Aorta (tissue), 5 donors: ENCODE data around the gene CHN2. TPM values are rescaled to one million over a fixed set of nuclear protein-coding genes. Genes with fewer than 3 reads are reported as not detected.

Source experiments
- ATAC-seq: fragments of 200-7000 bp; cut with Tn5 transposase; one replicate; pipeline ENCODE4 v1.9.1; 2022; ENCODE audit warnings: moderate library complexity; ENCODE audit not compliant: low FRiP score
- DNase-seq, 2 donors: peaks; one replicate each; pipeline ENCODE4 v3.0.0-alpha.2; 2020
- H3K27ac ChIP-seq, 2 donors: one replicate each; pipeline ENCODE4 v1.5.1; 2013; ENCODE audit warnings: low read length in 2 of 2, mild to moderate bottlenecking in 2 of 2, moderate library complexity in 2 of 2, control low read depth in 1 of 2, inconsistent platforms in 1 of 2, low read depth in 1 of 2
- H3K27me3 ChIP-seq, 2 donors: one replicate each; pipeline ENCODE4 v1.6.1; 2013; ENCODE audit warnings: control low read depth in 1 of 2, low read length in 1 of 2, mild to moderate bottlenecking in 1 of 2, moderate library complexity in 1 of 2; ENCODE audit not compliant: insufficient read depth in 2 of 2, control insufficient read depth in 1 of 2
- H3K36me3 ChIP-seq, 2 donors: one replicate each; pipeline ENCODE4 v1.6.1; 2013; ENCODE audit warnings: control low read depth in 1 of 2, low read length in 1 of 2, mild to moderate bottlenecking in 1 of 2; ENCODE audit not compliant: insufficient read depth in 2 of 2, control insufficient read depth in 1 of 2
- H3K4me1 ChIP-seq, 2 donors: one replicate each; pipeline ENCODE4 v1.6.1; 2013; ENCODE audit warnings: low read length in 2 of 2, control low read depth in 1 of 2, mild to moderate bottlenecking in 1 of 2, moderate library complexity in 1 of 2; ENCODE audit not compliant: insufficient read depth in 2 of 2, control insufficient read depth in 1 of 2
- H3K4me3 ChIP-seq, 2 donors: one replicate each; pipeline ENCODE4 v1.5.1; 2013; ENCODE audit warnings: low read length in 2 of 2, control low read depth in 1 of 2, mild to moderate bottlenecking in 1 of 2
- H3K9me3 ChIP-seq: one replicate; pipeline ENCODE4 v1.6.1; 2013; ENCODE audit warnings: mild to moderate bottlenecking, low read length; ENCODE audit not compliant: control insufficient read depth
- WGBS, 2 donors: extraction: QIAGEN DNeasy Blood & Tissue Kit; methylation state at CpG; one replicate each; pipeline ENCODE4 v1.1.7; 2013; 5-methylcytosine and 5-hydroxymethylcytosine counted together
- intact Hi-C, 2 donors: fragments of 100-400 bp; cut with DNase I; formaldehyde crosslinking; loops; one replicate each; pipeline versions ENCODE4 v1.14.2 to v1.15.0; 2022
- polyA plus RNA-seq, 2 donors: library from polyadenylated mRNA; stranded (reverse); fragments of 200-250 nt; gene quantifications; one replicate each; pipeline ENCODE4 v1.2.3, GENCODE V29; 2013
- total RNA-seq, 2 donors: library from RNA; stranded (reverse); fragmentation: NEBNext Ultra II Directional; extraction: Animal tissue kit (Norgen Biotek cat#: 25700); gene quantifications; one replicate each; pipeline ENCODE4 v1.2.1, GENCODE V29; 2021
- donor health status: healthy with polysubstance abuse.
- donor health status: Bipolar disorder and iron deficiency.
- donor health status: DM: no; HTN: no; CAD: no.
- donor health status: DM: no; HTN: no; CAD: no.
- donor health status: DM: yes; HTN: yes; CAD: no.

CHN2 gene
- total and polyA plus RNA-seq, 4 donors = 0.61 to 23.2 (median 14.8) TPM

DNA sequence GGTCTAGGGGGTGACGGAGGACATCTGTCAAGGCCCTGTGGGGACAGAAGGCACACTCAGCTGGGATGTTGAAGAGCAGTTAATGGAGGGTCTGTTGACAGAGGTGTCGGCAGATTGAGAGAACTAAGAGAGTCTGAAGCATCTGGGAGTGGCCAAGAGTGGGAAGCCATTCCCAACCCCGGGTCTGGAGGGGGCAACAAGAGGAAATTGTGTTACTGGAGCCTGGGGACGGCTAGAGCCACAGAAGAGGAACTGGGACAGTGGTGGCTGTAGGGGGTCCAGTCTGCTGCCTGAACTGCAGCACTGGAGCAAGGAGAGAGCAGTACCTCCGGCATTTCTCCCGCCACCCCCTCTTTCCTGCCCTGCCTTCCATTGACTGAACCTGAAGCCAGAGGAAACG lies 136.6 kb downstream of the CHN2 start:
- 90 to 92% methylated on average over 7 of the region's 7 CpGs for WGBS, 2 donors
- no peak overlapping the region for H3K27ac ChIP-seq
- no peaks in the 10 kb centered on the region for H3K9me3 ChIP-seq
- H3K36me3 ChIP-seq = no peaks in the 10 kb centered on the region
- no peak overlapping the region for H3K4me3 ChIP-seq
- H3K27me3 ChIP-seq = no peaks in the 10 kb centered on the region
- DNase-seq = no peak
- intact Hi-C loops = no loop called here
- H3K4me1 ChIP-seq = peaks cover 0 to 6% of the 10 kb centered on the region in 2 donors
- no peak for ATAC-seq

DNA sequence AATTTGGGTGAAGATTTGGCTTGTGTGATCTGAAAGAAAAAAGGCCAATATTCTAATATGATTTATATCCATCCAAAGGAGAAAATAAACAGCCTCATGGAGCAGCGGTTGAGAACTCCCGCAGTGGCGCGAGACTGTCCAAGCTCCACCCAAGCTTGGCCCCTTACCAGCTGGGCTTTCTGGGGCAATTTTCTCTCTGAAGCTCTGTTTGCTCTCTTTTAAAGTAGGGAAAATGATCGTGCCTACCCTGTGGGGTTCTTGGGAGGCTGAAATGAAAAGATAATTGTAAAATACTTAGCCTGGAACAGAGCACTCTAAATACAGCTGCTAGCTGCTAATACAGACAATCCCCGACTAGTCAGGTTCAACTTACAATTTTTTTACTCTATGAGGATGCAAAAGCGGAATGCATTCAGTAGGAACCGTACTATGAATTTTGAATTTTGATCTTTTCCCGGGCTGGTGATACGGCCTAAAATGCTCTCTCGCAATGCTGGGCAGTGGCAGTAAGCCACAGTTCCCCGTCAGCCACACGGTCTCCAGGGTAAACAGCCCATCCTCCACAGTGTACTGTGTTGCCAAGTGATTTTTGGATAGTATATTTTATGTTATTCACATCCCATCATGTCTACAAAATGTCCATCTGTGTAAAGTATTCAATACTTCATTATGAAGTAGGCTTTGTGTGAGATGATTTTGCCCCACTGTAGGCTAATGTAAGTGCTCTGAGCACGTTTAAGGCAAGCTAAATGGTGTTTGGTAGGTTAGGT lies 137.7 kb downstream of the CHN2 start:
- 24 to 27% methylated on average over 14 of the region's 14 CpGs for whole genome bisulfite sequencing, 2 donors
- DNase-seq (no peak), ATAC-seq (no peak)
- Histone ChIP-seq H3K9me3 (no peaks in the 10 kb centered on the region), H3K4me3 (no peak overlapping the region), H3K36me3 (no peaks in the 10 kb centered on the region), H3K27me3 (no peaks in the 10 kb centered on the region), H3K4me1 (peaks cover 0 to 6% of the 10 kb centered on the region in 2 donors), H3K27ac (no peak overlapping the region)
- intact Hi-C loops = no loop called here

DNA sequence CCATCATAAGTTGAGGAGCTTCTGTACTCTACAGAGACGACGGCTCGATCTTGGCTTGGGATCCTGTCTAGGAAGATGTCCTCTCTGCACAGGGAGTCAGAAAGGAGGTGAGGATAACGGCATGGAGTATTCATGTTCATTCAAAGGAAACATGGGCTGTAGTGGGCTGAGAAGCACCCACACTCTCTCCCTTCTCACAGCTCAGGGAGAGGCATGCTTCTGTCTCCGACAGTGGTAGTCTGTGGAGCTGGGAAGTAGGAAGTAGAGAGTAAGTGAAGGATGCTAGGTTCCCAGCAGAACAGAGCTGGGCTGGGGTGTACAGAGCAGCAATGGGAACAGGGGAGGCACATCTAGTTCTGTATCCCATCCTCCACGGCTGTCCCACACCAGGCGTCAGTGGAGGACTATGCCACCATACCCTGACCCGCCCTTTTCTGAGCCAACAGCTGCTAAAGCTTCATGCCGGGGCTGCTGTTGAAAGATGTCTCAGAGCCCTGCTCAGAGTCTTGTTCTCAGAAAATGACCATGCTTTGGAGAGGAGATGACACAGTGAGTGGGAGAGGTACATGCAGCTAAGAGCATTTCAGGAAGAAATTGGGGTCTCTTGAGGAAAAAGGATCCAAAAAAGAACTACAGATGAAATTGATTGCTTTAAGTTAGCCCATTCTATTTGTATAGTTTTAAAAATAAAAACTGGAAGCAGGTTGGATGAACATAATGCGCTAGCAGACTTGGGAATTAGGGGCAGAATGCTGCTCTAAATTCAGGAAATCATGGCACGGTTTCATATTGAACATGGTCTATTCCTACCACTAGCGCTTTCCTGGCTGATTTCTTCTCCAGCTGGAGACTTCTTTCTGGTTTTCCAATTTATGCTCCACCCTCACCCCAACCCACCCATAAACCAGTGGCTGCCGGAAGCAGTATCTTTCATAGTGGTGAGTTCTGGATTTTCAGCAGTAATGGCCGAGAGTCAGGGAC lies 138.6 kb downstream of the CHN2 start:
- H3K9me3 ChIP-seq = no peaks in the 10 kb centered on the region
- no peak for DNase-seq
- H3K4me3 ChIP-seq = no peak overlapping the region
- intact Hi-C loops = no loop called here
- no peak for ATAC-seq
- no peaks in the 10 kb centered on the region for H3K27me3 ChIP-seq
- no peaks in the 10 kb centered on the region for H3K36me3 ChIP-seq
- no peak overlapping the region for H3K27ac ChIP-seq
- WGBS, 2 donors = 85 to 87% methylated on average over 14 of the region's 14 CpGs
- H3K4me1 ChIP-seq = peaks cover 0 to 9% of the 10 kb centered on the region in 2 donors

DNA sequence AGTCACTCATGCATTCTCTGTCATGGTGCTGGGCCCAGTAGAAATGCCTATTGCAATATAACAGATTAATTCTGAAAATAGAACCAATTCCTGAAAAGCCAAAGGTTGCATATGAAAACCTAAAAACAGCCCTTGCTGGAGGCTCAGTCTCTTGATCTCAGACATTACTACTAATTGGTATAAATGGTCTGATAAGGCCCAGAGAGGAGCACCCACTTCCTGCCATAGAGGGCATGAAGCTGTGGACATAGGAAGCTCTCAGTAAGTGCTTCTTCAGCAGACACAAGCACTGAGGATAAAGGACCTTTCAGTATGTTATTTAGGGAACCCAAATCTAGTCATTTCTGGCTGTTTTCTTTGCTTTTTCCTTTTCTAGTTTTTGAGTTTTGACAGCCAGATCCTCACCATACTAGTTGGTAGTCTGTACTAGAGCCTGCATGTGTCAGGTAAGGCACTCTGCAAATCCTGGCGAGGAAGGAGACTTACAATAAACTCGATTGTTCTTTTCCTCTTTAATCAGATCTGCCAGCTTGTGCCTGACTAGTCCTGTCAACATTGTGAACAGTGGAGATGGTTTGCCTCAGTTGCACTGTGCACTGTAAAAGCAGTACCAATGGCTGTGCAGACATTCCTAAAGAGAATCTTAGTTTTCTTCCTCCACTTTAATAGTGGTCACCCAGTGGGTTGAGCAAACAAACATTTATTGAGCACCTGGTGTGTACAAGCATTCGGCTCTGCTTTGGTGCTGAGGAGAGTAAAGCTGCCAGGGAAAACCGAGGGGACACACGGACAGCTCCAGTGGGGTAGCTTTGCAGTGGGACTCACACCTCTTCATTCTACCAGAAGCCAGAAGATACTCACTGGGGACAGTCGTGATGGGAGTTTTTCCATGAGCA lies 140.9 kb downstream of the CHN2 start:
- Histone ChIP-seq H3K27me3 (no peaks in the 10 kb centered on the region), H3K9me3 (no peaks in the 10 kb centered on the region), H3K4me3 (no peak overlapping the region), H3K36me3 (no peaks in the 10 kb centered on the region), H3K4me1 (peaks cover 0 to 3% of the 10 kb centered on the region in 2 donors), H3K27ac (no peak overlapping the region)
- WGBS, 2 donors = 91 to 92% methylated on average over 6 of the region's 6 CpGs
- no peak for DNase-seq
- intact Hi-C loops = no loop called here
- ATAC-seq = no peak

DNA sequence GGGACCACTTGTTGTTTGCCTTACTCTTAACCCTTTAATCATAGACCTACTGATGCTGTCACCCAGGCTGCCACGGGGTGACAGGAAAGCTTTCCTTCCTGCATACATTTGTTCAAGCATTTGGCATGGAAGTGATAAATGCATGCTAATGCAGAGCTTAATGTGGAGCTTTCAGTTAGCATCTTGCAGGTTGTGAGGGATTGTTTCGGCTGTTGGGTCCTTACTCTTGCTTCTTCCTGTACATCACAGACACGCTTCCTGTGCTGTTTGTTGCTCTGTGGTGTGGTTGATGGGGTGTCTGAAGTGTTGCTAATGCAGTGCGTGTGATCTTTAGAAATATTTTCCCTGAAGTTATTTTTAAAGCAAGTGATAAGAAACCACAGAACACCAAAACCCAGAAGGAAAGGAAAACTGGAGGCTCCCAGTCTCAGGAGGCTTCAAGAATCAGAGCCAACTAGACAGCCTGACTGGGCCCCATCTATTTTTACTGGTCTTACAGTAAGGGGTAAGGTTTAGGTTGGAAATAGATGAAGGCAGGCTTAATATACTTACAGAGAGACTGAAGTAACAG lies 143.1 kb downstream of the CHN2 start:
- Histone ChIP-seq H3K9me3 (no peaks in the 10 kb centered on the region), H3K27me3 (no peaks in the 10 kb centered on the region), H3K4me3 (no peak overlapping the region), H3K4me1 (peaks cover 0 to 3% of the 10 kb centered on the region in 2 donors), H3K27ac (no peak overlapping the region), H3K36me3 (no peaks in the 10 kb centered on the region)
- DNase-seq = no peak
- WGBS, 2 donors = 34 to 38% methylated on average over 4 of the region's 4 CpGs
- intact Hi-C loops = no loop called here
- ATAC-seq = no peak

DNA sequence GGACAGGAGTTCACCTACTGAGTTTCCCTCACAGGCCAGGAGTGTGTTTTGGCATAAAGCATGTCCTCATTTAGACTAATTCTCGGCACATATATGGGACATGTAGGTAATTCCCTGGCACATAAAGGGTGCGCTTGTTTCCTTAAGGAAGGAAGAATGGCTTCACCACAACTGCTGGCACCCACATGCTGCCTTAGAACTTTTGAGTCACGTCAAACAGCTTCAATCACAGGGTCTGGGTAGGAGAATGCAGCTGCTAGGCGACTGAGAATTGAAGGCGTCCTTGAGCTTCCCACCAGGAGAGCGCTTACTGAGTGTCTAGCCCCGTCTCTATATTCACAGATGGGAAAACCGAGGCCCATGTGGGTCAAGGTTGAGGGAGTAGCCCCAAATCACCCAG lies 146.1 kb downstream of the CHN2 start:
- ATAC-seq = no peak
- intact Hi-C loops = no loop called here
- Histone ChIP-seq H3K4me1 (peaks cover 0 to 3% of the 10 kb centered on the region in 2 donors), H3K27me3 (no peaks in the 10 kb centered on the region), H3K27ac (no peak overlapping the region), H3K36me3 (no peaks in the 10 kb centered on the region), H3K9me3 (no peaks in the 10 kb centered on the region), H3K4me3 (no peak overlapping the region)
- WGBS, 2 donors = 94 to 95% methylated on average over 8 of the region's 8 CpGs
- no peak for DNase-seq

DNA sequence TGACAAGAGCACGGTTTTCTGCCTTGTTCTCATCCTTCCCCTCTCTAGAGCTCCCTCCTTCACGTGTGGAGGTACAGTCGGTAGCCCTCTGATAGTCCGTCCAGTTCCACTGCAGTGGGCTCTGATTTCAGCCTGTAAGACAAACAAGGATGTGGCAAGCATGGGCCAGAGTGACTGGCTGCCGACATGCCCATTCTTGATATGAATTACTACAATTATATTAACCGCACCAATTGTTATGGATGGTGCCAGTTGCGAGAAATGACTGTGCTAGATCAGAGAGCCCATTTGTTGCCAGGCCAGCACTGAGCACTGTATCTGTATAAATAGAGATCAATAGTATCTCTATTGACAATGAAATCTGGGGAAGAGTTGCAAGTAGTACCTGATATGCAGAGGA lies 146.6 kb downstream of the CHN2 start:
- Histone ChIP-seq H3K4me1 (peaks cover 0 to 3% of the 10 kb centered on the region in 2 donors), H3K9me3 (no peaks in the 10 kb centered on the region), H3K4me3 (no peak overlapping the region), H3K36me3 (no peaks in the 10 kb centered on the region), H3K27ac (no peak overlapping the region), H3K27me3 (no peaks in the 10 kb centered on the region)
- ATAC-seq (no peak), DNase-seq (no peak)
- intact Hi-C loops = no loop called here
- WGBS, 2 donors = 85 to 90% methylated on average over 7 of the region's 7 CpGs

DNA sequence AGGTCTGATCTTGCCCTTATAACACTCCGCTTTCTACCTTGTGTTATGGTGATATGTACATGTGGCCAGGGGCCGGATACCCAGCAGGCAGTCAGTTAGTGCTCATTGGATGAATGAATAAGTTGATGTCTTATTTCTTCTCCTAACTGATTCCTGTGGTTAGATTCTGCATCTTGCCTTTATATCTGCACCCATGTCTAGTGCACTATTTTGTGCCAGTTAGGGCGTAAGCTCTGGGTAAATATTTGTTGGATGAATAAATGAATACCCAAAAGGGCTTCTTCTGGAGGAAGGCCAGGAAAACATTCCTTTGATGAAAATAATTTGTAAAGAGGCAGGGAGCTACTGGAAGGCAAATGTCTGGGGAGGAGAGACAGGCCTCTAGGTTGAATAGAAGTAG lies 148.2 kb downstream of the CHN2 start:
- Histone ChIP-seq H3K27me3 (no peaks in the 10 kb centered on the region), H3K36me3 (no peaks in the 10 kb centered on the region), H3K4me1 (peaks cover 0 to under 1% of the 10 kb centered on the region in 2 donors), H3K4me3 (no peak overlapping the region), H3K27ac (no peak overlapping the region), H3K9me3 (no peaks in the 10 kb centered on the region)
- intact Hi-C loops = no loop called here
- ATAC-seq (no peak), DNase-seq (no peak)
- 84 to 87% methylated on average over 3 of the region's 3 CpGs for WGBS, 2 donors
